GM19397 (cell line): ENCODE data around the gene MACC1.
"Not testable (repeated sequence)": the region's sequence is repeated elsewhere in the genome, so short reads cannot be mapped to it uniquely, and the experiment has no call there.

Experiments used
- ATAC-seq: cut with Tn5 transposase; IDR thresholded peaks from one replicate; pipeline ENCODE4 v1.9.1; 2021; ENCODE audit warnings: mild to moderate bottlenecking, moderate library complexity; ENCODE audit not compliant: unreplicated experiment

MACC1 gene

DNA sequence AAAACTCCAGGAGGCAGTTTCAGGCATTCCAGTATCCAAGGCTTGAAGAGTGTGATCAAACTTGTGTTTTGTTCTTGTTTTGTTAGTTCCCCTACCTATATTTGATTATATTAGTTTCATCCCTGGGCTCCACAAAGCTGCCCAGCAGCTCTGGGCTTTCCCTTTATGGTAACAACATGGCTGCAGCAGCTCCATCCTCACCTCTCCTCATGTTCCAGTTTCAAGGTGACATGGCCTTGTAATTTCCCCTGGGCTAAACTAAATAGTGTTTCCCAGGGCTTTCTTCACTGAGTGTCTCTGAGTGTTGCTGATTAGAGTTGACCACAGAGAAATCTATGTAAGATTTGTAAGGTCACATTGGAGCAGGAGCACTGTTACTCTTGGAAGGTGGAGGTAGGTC lies 83.4 kb downstream of the MACC1 start:
- ATAC-seq, result no peak

GRCh38 chr7:20132585-20132984 lies 84.6 kb downstream of the MACC1 start:
- ATAC-seq, result no peak

- ATAC-seq, result no peak
These were observed 85.4 kb downstream of the MACC1 start for GRCh38 chr7:20131776-20132175.

DNA sequence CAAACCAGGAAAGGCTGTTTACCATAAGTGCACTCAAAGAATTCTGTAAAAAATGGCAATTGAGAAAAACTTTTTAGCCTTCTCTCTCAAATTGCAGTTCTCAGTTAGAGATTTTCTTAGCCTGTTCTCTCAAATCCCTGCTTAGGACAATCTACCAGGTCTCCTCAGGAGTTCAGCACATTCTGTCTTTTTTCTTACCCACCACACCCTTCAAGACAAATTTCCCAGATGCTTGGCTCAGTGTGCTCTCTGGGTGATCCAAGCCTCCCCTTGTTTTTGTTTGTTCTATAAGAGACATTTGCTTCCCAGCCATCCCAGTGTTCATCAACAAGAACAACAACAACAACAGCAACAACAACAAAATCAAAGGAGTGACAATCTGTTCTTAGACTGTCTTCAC lies 87.3 kb downstream of the MACC1 start:
- no peak for ATAC-seq

DNA sequence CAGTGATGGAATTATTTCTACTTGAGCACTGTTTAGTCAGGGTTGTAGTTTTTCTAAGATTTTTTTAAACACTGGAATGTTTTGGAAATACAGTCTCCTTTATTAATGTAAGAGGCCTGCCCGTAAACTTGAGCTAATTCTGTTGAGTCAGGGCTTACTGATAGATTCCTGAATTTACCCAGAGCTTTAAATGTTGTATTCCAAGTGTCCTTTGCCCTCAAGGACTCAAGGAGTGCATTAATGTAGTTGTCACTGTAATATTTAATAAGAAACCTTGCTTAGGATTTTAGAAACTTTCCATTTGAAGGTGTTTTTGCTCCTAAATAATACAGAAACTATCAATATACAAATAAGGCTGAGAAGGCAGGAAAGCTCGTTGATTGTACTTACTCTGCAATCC lies 89.2 kb downstream of the MACC1 start:
- ATAC-seq, result no peak

- not testable (repeated sequence) for ATAC-seq
These were observed 91.1 kb downstream of the MACC1 start for GRCh38 chr7:20126060-20126459.

- ATAC-seq, result not testable (repeated sequence)
These were observed 93.1 kb downstream of the MACC1 start for GRCh38 chr7:20124087-20124486.

DNA sequence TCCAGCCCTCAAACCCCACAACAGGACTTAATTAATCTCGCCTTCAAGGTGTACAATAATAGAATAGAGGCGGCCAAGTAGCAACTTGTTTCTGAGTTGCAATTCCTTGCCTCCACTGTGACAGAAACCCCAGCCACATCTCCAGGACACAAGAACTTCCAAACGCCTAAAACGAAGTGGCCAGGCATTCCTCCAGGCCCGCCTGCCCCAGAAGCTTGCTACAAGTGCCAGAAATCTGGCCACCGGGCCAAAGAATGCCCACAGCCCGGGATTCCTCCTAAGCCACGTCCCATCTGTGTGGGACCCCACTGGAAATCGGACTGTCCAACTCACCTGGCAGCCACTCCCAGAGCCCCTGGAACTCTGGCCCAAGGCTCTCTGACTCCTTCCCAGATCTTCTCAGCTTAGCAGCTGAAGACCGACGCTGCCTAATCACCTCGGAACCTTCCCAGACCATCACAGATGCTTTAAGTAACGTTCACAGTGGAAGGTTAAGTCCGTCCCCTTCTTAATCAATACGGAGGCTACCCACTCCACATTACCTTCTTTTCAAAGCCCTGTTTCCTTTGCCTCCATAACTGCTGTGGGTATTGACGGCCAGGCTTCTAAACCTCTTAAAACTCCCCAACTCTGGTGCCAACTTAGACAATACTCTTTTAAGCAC lies 94.4 kb downstream of the MACC1 start:
- ATAC-seq, result not testable (repeated sequence)

GRCh38 chr7:20122073-20122472 lies 95.1 kb downstream of the MACC1 start:
- no peak for ATAC-seq

- no peak for ATAC-seq
These were observed 95.8 kb downstream of the MACC1 start for GRCh38 chr7:20121404-20121803.

GRCh38 chr7:20120611-20121168 lies 96.5 kb downstream of the MACC1 start:
- ATAC-seq, result not testable (repeated sequence)

DNA sequence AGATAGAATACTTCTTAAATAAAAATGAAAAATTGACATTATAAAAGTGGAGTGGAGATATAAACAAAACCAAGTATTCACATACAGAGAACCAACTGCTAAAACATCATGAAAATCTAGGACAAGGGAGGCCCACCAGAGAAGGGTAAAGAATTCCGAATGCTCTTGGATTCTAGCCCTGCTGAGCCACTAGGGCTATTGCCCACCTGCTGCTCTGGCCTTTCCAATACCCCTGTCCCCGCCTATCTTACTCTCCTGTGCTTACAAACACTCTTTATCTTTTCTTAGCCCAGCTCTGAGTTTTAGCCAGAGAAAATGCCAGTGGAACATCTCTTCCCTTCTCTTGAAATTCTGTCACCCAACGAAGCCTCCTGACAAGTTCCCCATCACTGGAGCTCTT lies 100.3 kb downstream of the MACC1 start:
- no peak for ATAC-seq

- ATAC-seq, result peak; percentile 86
These were observed 102.7 kb downstream of the MACC1 start for GRCh38 chr7:20114468-20114867.

DNA sequence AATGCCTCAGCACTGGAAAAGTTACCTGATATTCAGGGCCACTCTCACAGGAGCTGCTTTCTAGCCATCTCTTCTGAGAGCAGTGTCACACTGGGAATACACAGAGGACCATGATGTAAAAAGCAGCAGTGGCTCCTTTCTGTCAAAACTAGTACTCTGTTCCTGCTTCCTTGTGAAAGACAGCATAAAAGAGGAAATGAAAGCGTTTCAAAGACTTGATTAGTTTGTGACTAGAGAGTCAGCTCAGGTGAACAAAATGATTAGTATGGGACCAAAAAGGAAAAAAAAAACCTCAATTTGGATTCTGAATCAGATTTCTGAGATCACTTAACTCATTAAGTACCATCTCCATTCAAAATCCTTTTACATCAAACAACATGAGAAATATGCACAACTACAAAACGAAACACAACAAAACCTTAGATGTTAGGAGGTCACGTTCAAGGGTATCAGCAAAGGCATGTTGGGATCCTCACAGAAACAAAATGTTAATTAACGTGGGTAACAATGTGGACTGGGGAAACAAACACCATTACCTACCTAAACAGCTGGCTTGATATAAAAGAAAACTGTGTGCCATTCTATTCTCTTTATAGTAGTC lies 103.7 kb downstream of the MACC1 start:
- ATAC-seq, result peak; percentile 79

- ATAC-seq, result no peak
These were observed 104.5 kb downstream of the MACC1 start for GRCh38 chr7:20112696-20113095.

GRCh38 chr7:20111821-20112542 lies 105.2 kb downstream of the MACC1 start:
- no peak for ATAC-seq

DNA sequence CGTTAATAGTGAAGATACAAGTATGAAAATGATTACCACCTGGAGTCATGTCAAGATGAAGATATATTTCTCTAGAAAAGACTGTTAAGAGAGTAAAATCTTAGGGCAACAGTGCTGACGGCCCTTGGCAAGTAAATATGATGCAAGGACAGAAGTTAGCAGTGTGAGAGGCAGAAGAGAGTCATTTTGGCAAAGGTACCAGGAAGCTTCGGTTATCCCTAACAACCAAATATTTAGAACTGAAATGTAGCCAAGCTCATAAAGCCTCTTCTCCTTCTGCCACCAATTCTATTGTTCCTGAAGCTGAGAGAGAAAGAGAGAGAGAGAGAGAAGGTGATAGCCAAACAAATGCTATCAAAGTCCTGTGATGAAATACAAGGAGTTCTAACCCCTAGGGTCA lies 109.6 kb downstream of the MACC1 start:
- no peak for ATAC-seq

DNA sequence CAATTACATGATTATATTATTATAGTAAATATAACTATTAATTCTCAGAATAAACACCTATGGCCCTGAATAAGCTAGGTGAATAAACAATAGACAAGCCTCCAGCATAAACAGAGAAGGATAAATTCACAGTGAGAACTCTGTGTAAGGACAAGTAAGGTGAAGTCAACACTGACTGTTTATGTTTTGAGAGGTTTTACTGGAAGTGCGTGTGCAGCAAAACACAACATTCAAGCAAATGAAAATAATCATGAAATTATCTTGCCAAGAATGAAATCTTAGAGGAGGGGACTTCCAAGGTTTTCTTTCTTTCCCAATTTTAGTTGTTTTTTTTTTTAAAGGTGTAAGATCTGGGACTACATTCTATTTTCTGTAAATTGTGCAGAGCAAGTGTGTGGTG lies 112.5 kb downstream of the MACC1 start:
- ATAC-seq, result no peak

DNA sequence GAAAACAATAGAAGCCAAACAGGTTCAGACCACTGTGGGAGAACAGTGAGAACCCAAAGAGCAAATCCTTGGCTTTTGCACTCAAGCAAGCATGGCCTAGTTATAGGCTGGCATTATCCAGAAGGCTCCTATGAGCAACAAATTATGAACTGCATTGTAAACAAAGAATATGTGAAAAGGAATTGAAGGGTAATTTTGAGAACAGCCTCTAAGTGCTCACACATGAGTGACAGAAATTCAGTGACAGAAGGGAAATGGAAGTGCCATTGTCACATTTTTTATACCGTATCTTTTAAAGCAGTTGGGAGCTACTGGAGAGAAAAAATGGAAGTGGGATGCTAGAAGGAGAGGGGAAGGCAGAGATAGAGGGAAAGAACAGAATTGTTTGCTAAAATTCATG lies 114.2 kb downstream of the MACC1 start:
- no peak for ATAC-seq

DNA sequence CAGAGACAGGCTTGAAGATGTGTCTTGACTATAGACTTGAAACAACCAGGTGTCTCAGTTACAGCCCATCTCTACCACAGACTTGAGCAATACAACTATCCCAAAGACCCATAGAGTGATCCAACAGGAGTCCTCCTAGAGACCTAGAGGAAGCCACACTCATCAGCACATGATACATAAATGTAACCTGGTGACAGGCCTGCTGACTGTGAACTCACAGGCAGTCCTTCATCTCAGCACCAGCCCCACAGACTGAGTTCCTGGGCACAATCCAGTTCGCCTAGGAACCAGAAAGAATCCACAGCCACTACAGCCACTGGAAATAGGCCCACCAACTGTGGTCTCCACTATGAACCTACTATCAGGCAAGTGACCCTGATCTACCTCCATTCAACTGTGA lies 121.3 kb downstream of the MACC1 start:
- no peak for ATAC-seq

DNA sequence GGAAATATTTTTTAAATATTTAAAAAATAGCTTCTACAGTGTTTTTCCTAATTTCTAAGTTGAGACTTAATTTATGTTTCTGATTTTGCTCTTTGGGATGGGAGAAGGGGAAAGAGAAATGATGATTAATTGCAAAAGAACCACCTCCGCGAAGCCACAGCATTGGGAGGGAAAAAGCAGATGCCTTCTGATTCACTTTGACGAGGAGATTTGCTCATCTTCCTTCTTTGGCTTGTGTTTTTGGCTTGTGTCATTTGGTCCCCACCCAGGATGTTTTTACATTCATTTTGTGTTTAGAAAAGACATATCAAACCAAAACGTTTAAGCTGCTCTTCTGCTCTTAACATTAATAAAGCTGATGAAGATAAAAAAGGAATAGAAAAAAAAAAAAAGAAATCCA lies 121.7 kb downstream of the MACC1 start:
- no peak for ATAC-seq

DNA sequence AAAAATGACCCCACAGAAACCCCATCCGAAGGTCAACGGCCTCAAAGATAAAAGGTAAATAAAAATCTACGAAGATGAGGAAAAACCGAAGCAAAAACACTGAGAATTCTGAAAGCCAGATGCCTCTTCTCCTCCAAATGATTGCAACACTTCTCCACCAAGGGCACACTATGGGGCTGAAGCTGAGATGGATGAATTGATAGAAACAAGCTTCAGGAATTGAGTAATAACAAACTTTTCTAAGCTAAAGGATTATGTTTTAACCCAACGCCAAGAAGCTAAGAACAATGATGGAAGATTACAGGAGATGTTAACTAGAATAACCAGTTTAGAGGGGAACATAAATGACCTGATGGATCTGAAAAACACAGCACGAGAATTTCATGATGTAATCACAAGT lies 127.8 kb downstream of the MACC1 start:
- ATAC-seq, result no peak
